Activated CD4-positive, alpha-beta memory T cell treated with anti-CD3 and anti-CD28 coated beads for 36 hours (primary cell): Measurements from ENCODE around the gene USP34. TPM values are rescaled to one million over a fixed set of nuclear protein-coding genes. Genes with fewer than 3 reads are reported as not detected.
A peak's percentile ranks its signal among the peaks of the same experiment; 100 is the strongest.

Source experiments
- CTCF ChIA-PET: fragments of 350-600 bp; sonication (Branson Sonifier 250); formaldehyde crosslinking; loops from one replicate; lab custom pipeline; 2021; ENCODE audit warnings: antibody characterized with exemption, inconsistent platforms; lab: Charles Lee
- POLR2A ChIA-PET: fragments of 350-600 bp; sonication (Branson Sonifier 250); formaldehyde crosslinking; loops from one replicate; lab custom pipeline; 2021; ENCODE audit warnings: antibody characterized with exemption; lab: Charles Lee
- DNase-seq: peaks from one replicate; pipeline ENCODE4 v3.0.0-alpha.2; 2020
- H3K27ac Mint-ChIP-seq: one replicate; pipeline ENCODE4 v1.8.0; 2021; ENCODE audit warnings: mixed read lengths
- H3K27me3 Mint-ChIP-seq: one replicate; pipeline ENCODE4 v1.8.0; 2021; ENCODE audit warnings: mixed read lengths
- H3K36me3 Mint-ChIP-seq: one replicate; pipeline ENCODE4 v1.8.0; 2021; ENCODE audit warnings: mixed read lengths
- H3K4me1 Mint-ChIP-seq: one replicate; pipeline ENCODE4 v1.8.0; 2021; ENCODE audit warnings: low read depth, mixed read lengths
- H3K4me3 Mint-ChIP-seq: one replicate; pipeline ENCODE4 v1.8.0; 2021; ENCODE audit warnings: mild to moderate bottlenecking, mixed read lengths
- H3K9me3 Mint-ChIP-seq: one replicate; pipeline ENCODE4 v1.8.0; 2021; ENCODE audit warnings: mixed read lengths
- intact Hi-C: fragments of 100-400 bp; cut with micrococcal nuclease; formaldehyde crosslinking; loops from one replicate; pipeline ENCODE4 v1.15.1; 2023
- total RNA-seq, 2 experiments: library from RNA; stranded (reverse); gene quantifications; one replicate each; pipeline ENCODE4 v1.2.3, GENCODE V29; 2021

USP34 gene
- total RNA-seq, 2 experiments from 2014 or later, result 61.1 to 69.4 TPM

DNA sequence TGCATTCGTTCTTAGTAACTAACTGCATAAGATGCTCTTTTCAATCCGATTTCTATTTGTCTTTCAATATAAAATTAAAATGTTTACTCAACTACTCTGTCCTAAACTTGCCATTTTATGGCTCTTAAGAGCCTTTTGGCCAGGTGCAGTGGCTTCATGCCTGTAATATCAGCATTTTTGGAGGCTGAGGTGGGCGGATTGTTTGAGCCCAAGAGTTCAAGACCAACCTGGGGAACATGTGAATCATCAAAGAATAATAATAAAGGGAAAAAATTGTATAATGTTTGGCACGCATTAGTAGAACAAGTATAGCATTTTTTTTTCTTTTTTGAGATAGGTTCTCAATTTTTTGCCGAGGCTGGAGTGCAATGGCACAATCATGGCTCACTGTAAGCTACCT lies 216.4 kb downstream of the USP34 start:
- H3K27ac Mint-ChIP-seq, result no peak overlapping the region
- peaks cover 20% of the 10 kb centered on the region for H3K36me3 Mint-ChIP-seq
- H3K9me3 Mint-ChIP-seq, result no peaks in the 10 kb centered on the region
- intact Hi-C loops, result no loop called here
- H3K27me3 Mint-ChIP-seq, result no peaks in the 10 kb centered on the region
- CTCF ChIA-PET, result no interaction called here
- no peak overlapping the region for H3K4me3 Mint-ChIP-seq
- POLR2A ChIA-PET, result no interaction called here
- DNase-seq, result no peak
- peaks cover 4% of the 10 kb centered on the region for H3K4me1 Mint-ChIP-seq

DNA sequence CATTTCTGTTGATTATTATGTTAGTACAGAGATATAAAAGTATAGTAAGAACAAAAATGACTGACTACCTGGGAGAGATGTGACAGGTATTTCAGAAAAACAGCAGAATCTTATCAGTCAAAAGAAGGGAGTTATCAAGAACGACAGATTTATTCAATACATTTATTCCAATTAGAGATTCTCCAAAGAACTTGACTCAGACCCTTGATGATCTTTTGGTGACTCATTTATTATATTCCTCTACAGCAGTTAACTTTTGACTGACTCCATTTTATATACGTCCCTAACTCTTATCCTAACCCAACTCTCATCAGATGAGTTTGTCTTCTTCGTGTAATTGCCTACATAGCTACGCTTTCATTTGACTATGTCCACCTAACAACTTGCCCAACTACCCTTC lies 217.8 kb downstream of the USP34 start:
- ChIA-PET POLR2A (no interaction called here), CTCF (no interaction called here)
- Mint-ChIP-seq H3K36me3 (peaks cover 16% of the 10 kb centered on the region), H3K9me3 (no peaks in the 10 kb centered on the region), H3K4me1 (peaks cover 4% of the 10 kb centered on the region), H3K27ac (no peak overlapping the region), H3K27me3 (no peaks in the 10 kb centered on the region), H3K4me3 (no peak overlapping the region)
- intact Hi-C loops, result no loop called here
- no peak for DNase-seq

DNA sequence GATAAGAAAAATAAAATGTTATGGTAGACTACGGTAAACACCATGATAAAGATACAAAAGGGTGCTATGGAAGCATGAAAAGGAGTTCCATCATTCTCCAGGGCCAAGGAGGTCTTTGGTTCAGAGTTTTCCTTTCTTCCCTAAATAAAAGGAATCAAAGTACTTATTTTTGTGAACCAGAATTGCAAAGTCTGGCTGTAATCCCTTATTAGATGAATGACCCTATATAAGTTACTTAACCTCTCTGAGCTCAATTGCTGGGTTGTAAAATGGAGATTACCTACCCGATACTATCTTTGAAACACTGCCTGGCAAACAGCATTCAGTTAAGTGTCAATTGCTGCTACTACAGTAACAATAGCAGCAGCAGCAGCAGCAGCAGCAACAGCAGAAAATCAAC lies 218.9 kb downstream of the USP34 start:
- Mint-ChIP-seq H3K27ac (no peak overlapping the region), H3K4me3 (no peak overlapping the region), H3K27me3 (no peaks in the 10 kb centered on the region), H3K9me3 (no peaks in the 10 kb centered on the region), H3K4me1 (peaks cover 4% of the 10 kb centered on the region), H3K36me3 (peaks cover 19% of the 10 kb centered on the region)
- no peak for DNase-seq
- POLR2A ChIA-PET, result interaction anchor here (0.5 kb wide), 1 partner anchor 11 kb away, joined by 5 read pairs; no protein-coding TSS in a partner anchor
- CTCF ChIA-PET, result no interaction called here
- intact Hi-C loops, result no loop called here

DNA sequence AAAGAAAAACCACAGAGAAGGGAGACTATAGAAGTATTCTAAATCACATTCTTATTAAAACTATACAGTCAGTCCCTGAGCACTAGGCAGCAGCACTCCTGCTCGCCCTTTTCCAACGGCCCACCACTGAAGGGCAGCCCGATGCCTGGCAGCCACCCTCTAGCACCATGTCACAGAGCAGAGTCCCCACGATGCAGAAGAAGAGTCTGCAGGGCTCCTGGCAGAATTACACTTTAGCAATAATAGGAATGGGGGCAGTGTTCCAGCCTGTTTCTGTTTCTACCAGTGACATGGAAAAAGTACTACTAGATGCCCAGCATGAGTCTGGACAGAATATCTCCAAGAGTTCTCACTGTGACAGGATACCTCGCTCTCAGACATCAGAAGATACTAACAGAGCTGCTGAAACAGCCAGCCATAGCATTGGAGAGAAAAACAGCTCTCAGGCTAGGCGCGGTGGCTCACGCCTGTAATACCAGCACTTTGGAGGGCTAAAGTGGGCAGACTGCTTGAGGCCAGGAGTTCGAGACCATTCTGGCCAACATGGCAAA lies 221.3 kb downstream of the USP34 start:
- Mint-ChIP-seq H3K4me3 (no peak overlapping the region), H3K27me3 (no peaks in the 10 kb centered on the region), H3K36me3 (peaks cover 19% of the 10 kb centered on the region), H3K9me3 (no peaks in the 10 kb centered on the region), H3K27ac (no peak overlapping the region), H3K4me1 (peaks cover 2% of the 10 kb centered on the region)
- ChIA-PET CTCF (no interaction called here), POLR2A (no interaction called here)
- intact Hi-C loops, result no loop called here
- no peak for DNase-seq

DNA sequence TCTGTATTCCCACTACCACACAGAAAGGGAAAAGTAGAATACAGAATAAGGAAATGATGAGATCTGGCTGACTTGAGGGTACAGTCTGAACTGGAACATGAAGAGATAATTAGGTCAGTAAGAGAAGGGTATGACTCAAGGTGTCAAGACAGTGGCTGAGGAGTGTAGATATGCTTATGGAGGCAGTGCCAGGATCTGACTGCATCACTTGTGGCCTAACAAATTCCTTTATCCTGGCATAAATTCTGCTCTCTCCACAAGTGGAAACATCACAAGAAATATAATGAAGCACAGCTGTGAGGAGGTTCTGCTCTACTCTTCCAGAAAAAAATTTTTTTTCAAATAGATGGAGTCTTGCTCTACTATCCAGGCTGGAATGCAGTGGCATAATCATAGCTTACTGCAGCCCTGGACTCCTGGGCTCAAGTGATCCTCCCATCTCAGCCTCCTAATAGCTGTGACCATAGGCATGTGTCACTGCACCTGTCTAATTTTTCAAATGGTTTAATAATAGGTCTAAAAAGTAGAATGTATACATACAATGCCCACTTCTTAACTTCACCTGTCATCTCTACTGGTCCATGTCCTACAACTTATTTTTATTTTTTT lies 223.6 kb downstream of the USP34 start:
- Mint-ChIP-seq H3K4me3 (no peak overlapping the region), H3K36me3 (peaks cover 24% of the 10 kb centered on the region), H3K27ac (peak overlapping the region; percentile 5), H3K4me1 (peaks cover 3% of the 10 kb centered on the region), H3K27me3 (no peaks in the 10 kb centered on the region), H3K9me3 (no peaks in the 10 kb centered on the region)
- CTCF ChIA-PET, result no interaction called here
- intact Hi-C loops, result no loop called here
- no peak for DNase-seq
- POLR2A ChIA-PET, result interaction anchor here (0.6 kb wide), 1 partner anchor 56 kb away, joined by 3 read pairs; no protein-coding TSS in a partner anchor

DNA sequence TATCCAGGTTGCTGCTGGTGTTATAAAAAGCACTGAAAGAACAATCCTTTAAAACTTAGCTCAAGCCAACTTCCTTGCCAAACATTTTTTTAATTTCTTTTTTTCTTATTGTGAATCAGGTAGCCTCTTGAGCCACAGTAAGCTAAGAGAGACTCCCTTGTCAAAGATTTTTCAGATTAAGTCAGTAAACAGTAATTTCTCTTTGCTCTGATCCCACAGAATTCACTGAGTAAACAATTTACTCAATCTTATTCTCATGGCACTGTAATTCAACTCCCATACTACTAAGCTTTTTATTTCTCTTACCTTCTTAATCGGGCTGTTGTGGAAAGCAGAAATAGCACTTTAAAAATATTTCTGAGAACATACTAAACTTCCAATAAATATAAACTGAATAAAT lies 226.2 kb downstream of the USP34 start:
- Mint-ChIP-seq H3K36me3 (peaks cover 35% of the 10 kb centered on the region), H3K27me3 (no peaks in the 10 kb centered on the region)

DNA sequence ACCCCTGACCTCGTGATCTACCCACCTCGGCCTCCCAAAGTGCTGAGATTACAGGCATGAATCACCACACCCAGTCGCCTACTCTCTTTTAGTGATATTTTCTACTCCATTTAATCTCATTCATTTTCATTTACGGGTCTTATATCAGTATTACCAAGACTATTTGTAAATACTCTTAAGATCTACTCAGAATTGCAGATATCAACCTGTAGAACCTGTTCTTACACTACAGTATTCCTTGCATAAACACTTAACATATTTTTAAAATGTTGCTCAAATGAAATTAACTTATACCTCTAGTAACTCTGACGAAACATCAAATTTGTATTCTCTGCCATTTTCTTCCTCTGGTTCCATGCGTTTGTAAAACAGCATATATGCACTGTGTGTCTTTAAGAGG lies 229.6 kb downstream of the USP34 start:
- ChIA-PET CTCF (no interaction called here), POLR2A (no interaction called here)
- no peaks in the 10 kb centered on the region for H3K27me3 Mint-ChIP-seq
- H3K36me3 Mint-ChIP-seq, result peaks cover 29% of the 10 kb centered on the region
- H3K4me1 Mint-ChIP-seq, result peaks cover 18% of the 10 kb centered on the region
- no peak overlapping the region for H3K4me3 Mint-ChIP-seq
- intact Hi-C loops, result no loop called here
- no peak for DNase-seq
- no peak overlapping the region for H3K27ac Mint-ChIP-seq
- H3K9me3 Mint-ChIP-seq, result no peaks in the 10 kb centered on the region

More for the DNA sequence above, 226.2 kb downstream of the USP34 start:
- no peak for DNase-seq
- intact Hi-C loops, result no loop called here
- peaks cover 3% of the 10 kb centered on the region for H3K4me1 Mint-ChIP-seq
- no peaks in the 10 kb centered on the region for H3K9me3 Mint-ChIP-seq
- no peak overlapping the region for H3K4me3 Mint-ChIP-seq
- POLR2A ChIA-PET, result no interaction called here
- CTCF ChIA-PET, result interaction anchor here (1.0 kb wide), 1 partner anchor 54 kb away, joined by 3 read pairs; no protein-coding TSS in a partner anchor
- H3K27ac Mint-ChIP-seq, result peak overlapping the region; percentile 51

DNA sequence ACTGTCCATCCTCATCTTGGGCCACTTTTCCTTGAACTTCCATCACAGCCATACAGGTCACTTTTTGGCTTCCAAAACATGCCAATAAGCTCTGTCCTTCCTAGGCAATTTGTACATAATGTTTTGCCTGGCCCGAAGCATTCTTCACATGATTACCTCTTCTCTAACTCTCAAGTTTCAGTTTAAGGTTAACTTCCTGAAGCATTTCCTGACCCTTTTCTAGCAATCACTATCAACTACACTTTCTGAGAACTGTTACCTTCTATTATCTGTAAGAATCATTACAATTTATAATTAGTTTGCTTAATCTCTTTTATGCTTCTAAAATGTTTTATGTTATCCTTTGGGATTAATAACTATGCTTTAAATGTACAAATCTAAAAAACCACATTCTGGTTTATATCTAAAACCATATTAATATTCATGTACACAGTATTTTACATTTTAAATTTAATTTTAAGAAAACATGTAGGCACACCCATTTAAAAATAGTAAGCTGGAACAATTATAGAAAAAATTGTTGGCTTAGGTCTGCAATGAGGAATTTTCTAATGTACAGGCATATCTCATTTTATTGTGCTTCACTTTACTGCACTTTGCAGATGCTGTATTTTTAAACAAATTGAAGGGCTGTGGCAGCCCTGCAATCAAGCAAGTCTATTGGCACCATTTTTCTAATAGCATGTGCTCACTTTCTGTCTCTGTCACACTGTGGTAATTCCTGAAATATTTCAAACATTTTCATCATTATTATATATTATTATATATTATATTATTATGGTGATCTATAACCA lies 232.5 kb downstream of the USP34 start:
- ChIA-PET POLR2A (no interaction called here), CTCF (interaction anchor here (0.6 kb wide), 1 partner anchor 21 kb away, joined by 3 read pairs; no protein-coding TSS in a partner anchor)
- no peaks in the 10 kb centered on the region for H3K9me3 Mint-ChIP-seq
- peaks cover 22% of the 10 kb centered on the region for H3K4me1 Mint-ChIP-seq
- no peak for DNase-seq
- peak overlapping the region; percentile 52 for H3K27ac Mint-ChIP-seq
- H3K36me3 Mint-ChIP-seq, result peaks cover 24% of the 10 kb centered on the region
- intact Hi-C loops, result loop anchor here (1.0 kb wide), 2 partner anchors 24 to 93 kb away; no protein-coding TSS in a partner anchor
- no peak overlapping the region for H3K4me3 Mint-ChIP-seq
- H3K27me3 Mint-ChIP-seq, result no peaks in the 10 kb centered on the region

DNA sequence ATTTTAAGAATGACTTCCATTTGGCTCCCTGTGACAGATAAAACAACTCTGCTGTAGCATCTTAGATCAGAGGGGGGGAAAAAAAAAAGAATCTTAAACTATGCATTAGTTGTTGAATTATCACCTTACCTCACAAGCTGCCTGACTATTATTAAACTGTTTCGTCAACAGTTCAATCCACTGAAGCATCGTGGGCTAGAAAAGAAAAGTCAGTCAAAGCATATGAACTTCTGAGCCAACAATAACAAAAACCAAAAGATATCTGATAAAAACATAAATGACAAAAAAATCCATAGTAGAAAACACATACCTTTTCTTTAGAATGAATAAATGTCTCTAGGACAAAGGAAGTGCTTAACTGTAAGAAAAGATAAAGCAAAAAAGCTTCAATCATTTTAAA lies 235.2 kb downstream of the USP34 start:
- intact Hi-C loops, result no loop called here
- CTCF ChIA-PET, result no interaction called here
- Mint-ChIP-seq H3K36me3 (peaks cover 25% of the 10 kb centered on the region), H3K27ac (no peak overlapping the region), H3K4me1 (peaks cover 18% of the 10 kb centered on the region), H3K4me3 (no peak overlapping the region), H3K9me3 (no peaks in the 10 kb centered on the region), H3K27me3 (no peaks in the 10 kb centered on the region)
- no peak for DNase-seq
- POLR2A ChIA-PET, result no interaction called here

DNA sequence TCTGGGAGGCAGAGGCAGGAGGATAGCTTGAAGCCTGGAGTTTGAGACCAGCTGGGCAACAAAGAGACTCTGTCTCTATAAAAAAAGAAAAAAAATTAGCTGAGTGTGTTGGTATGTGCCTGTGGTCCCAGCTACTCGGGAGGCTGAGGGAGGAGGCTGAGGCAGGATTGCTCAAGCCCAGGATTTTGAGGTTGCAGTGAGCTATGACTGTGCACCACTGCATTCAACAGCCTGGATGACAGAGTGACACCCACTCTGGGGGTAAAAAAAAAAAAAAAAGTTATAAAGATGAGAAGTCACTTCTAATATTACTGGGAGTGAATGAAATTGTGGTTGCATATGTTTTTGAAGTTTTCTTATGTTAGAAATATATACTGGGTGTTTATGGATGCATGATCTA lies 237.3 kb downstream of the USP34 start:
- CTCF ChIA-PET, result no interaction called here
- POLR2A ChIA-PET, result no interaction called here
- no peaks in the 10 kb centered on the region for H3K27me3 Mint-ChIP-seq
- H3K36me3 Mint-ChIP-seq, result peaks cover 30% of the 10 kb centered on the region
- H3K27ac Mint-ChIP-seq, result no peak overlapping the region
- H3K4me1 Mint-ChIP-seq, result peaks cover 9% of the 10 kb centered on the region
- intact Hi-C loops, result no loop called here
- no peak overlapping the region for H3K4me3 Mint-ChIP-seq
- peak; percentile 59 for DNase-seq
- no peaks in the 10 kb centered on the region for H3K9me3 Mint-ChIP-seq

DNA sequence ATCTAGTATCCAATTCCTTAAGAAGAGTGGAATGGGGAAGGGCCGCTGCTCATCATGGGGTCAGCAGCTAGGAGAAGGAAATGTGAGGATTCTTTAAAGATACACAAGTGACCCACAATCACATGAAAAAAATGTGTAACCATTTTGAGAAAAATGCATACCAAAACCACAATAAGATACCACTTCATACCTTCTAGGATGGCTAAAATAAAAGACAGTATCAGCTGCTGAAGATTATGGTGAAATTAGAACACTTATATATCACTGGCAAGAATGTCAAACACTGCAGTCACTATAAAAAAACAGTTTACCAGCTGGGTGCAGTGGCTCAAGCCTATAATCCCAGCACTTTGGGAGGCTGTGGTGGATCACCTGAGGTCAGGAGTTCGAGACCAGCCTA lies 241.0 kb downstream of the USP34 start:
- CTCF ChIA-PET, result no interaction called here
- Mint-ChIP-seq H3K4me1 (peaks cover 4% of the 10 kb centered on the region), H3K27ac (no peak overlapping the region), H3K9me3 (no peaks in the 10 kb centered on the region), H3K4me3 (no peak overlapping the region), H3K36me3 (peaks cover 36% of the 10 kb centered on the region), H3K27me3 (no peaks in the 10 kb centered on the region)
- POLR2A ChIA-PET, result interaction anchor here (0.6 kb wide), 1 partner anchor 43 kb away, joined by 3 read pairs; no protein-coding TSS in a partner anchor
- DNase-seq, result no peak
- intact Hi-C loops, result no loop called here

DNA sequence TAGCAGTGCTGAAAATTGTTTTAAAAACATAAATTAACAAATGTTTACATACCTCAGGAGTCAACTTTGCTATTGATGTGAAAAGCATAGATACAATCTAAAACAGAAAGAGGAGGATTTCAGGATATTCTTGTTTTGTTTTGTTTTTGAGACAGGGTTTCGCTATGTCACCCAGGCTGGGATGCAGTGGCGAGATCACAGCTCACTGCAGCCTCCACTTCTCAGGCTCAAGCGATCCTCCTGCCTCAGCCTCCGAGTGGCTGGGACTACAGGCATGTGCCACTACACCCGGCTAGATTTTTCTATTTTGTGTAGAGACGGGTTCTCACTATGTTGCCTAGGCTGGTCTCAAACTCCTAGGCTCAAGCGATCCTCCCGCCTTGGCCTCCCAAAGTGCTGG lies 248.3 kb downstream of the USP34 start:
- intact Hi-C loops, result no loop called here
- ChIA-PET POLR2A (no interaction called here), CTCF (no interaction called here)
- no peaks in the 10 kb centered on the region for H3K27me3 Mint-ChIP-seq
- no peak overlapping the region for H3K27ac Mint-ChIP-seq
- no peak overlapping the region for H3K4me3 Mint-ChIP-seq
- H3K4me1 Mint-ChIP-seq, result no peaks in the 10 kb centered on the region
- peaks cover 41% of the 10 kb centered on the region for H3K36me3 Mint-ChIP-seq
- DNase-seq, result no peak
- H3K9me3 Mint-ChIP-seq, result no peaks in the 10 kb centered on the region
